Liver (tissue), 3 donors: Measurements from ENCODE around the gene SCAI.

Source experiments
- HNF4A ChIP-seq, 2 donors: conservative IDR thresholded peaks; 2 replicates each; pipeline ENCODE4 v1.6.1; 2016; ENCODE audit warnings: antibody characterized with exemption in 2 of 2, mild to moderate bottlenecking in 2 of 2
- NR2F2 ChIP-seq: IDR thresholded peaks from 2 replicates; pipeline ENCODE4 v1.6.1; 2016; ENCODE audit warnings: antibody characterized with exemption
- RAD21 ChIP-seq, 2 donors: IDR thresholded peaks; 2 replicates each; pipeline ENCODE4 v1.6.1; 2016; ENCODE audit warnings: antibody characterized with exemption in 2 of 2, mild to moderate bottlenecking in 2 of 2
- SP1 ChIP-seq: IDR thresholded peaks from 2 replicates; pipeline ENCODE4 v1.6.1; 2018; ENCODE audit warnings: antibody characterized with exemption, mild to moderate bottlenecking
- TF ChIP-seq, protein P1 (sequence below): fragments of 150-350 bp; IDR thresholded peaks from 2 replicates; pipeline ENCODE4 v1.5.1; 2017; ENCODE audit warnings: improper control_type of control experiment, low read depth, low read length; ENCODE audit not compliant: missing input control
- TF ChIP-seq, protein P2 (sequence below): IDR thresholded peaks from 2 replicates; pipeline ENCODE4 v1.6.1; 2016; ENCODE audit warnings: antibody characterized with exemption
- TF ChIP-seq, protein P3 (sequence below): IDR thresholded peaks from 2 replicates; pipeline ENCODE4 v1.6.1; 2016; ENCODE audit warnings: antibody characterized with exemption, mild to moderate bottlenecking
- TF ChIP-seq, protein P4 (sequence below): IDR thresholded peaks from 2 replicates; pipeline ENCODE4 v1.6.1; 2016; ENCODE audit warnings: antibody characterized with exemption
- donor health status: healthy.
- donor health status: healthy.

DNA sequence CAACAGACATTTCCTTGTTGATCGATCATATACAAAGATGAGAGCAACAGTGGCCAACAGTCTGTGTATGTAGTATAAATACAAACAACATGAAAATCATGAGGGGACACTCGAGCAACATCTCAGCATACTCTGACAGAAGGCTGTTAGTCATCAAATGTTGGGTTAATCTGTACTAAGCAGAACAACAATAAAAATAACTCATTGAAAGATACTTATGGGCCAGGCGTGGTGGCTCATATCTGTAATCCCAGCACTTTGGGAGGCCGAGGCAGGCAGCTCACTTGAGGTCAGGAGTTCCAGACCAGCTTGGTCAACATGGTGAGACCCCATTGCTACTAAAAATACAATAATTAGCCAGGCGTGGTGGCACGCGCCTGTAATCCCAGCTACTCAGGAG, 67.3 kb downstream of the SCAI start:
- TF ChIP-seq, protein P1, sequence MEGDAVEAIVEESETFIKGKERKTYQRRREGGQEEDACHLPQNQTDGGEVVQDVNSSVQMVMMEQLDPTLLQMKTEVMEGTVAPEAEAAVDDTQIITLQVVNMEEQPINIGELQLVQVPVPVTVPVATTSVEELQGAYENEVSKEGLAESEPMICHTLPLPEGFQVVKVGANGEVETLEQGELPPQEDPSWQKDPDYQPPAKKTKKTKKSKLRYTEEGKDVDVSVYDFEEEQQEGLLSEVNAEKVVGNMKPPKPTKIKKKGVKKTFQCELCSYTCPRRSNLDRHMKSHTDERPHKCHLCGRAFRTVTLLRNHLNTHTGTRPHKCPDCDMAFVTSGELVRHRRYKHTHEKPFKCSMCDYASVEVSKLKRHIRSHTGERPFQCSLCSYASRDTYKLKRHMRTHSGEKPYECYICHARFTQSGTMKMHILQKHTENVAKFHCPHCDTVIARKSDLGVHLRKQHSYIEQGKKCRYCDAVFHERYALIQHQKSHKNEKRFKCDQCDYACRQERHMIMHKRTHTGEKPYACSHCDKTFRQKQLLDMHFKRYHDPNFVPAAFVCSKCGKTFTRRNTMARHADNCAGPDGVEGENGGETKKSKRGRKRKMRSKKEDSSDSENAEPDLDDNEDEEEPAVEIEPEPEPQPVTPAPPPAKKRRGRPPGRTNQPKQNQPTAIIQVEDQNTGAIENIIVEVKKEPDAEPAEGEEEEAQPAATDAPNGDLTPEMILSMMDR = no peak
- TF ChIP-seq, protein P2, sequence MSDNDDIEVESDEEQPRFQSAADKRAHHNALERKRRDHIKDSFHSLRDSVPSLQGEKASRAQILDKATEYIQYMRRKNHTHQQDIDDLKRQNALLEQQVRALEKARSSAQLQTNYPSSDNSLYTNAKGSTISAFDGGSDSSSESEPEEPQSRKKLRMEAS = no peak
- TF ChIP-seq, protein P3, sequence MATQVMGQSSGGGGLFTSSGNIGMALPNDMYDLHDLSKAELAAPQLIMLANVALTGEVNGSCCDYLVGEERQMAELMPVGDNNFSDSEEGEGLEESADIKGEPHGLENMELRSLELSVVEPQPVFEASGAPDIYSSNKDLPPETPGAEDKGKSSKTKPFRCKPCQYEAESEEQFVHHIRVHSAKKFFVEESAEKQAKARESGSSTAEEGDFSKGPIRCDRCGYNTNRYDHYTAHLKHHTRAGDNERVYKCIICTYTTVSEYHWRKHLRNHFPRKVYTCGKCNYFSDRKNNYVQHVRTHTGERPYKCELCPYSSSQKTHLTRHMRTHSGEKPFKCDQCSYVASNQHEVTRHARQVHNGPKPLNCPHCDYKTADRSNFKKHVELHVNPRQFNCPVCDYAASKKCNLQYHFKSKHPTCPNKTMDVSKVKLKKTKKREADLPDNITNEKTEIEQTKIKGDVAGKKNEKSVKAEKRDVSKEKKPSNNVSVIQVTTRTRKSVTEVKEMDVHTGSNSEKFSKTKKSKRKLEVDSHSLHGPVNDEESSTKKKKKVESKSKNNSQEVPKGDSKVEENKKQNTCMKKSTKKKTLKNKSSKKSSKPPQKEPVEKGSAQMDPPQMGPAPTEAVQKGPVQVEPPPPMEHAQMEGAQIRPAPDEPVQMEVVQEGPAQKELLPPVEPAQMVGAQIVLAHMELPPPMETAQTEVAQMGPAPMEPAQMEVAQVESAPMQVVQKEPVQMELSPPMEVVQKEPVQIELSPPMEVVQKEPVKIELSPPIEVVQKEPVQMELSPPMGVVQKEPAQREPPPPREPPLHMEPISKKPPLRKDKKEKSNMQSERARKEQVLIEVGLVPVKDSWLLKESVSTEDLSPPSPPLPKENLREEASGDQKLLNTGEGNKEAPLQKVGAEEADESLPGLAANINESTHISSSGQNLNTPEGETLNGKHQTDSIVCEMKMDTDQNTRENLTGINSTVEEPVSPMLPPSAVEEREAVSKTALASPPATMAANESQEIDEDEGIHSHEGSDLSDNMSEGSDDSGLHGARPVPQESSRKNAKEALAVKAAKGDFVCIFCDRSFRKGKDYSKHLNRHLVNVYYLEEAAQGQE = no peak
- no peak for TF ChIP-seq RAD21 (IDR thresholded peaks at IDR 0.05)
- TF ChIP-seq SP1 = no peak
- TF ChIP-seq HNF4A (conservative IDR thresholded peaks at IDR 0.05) = no peak
- TF ChIP-seq, protein P4, sequence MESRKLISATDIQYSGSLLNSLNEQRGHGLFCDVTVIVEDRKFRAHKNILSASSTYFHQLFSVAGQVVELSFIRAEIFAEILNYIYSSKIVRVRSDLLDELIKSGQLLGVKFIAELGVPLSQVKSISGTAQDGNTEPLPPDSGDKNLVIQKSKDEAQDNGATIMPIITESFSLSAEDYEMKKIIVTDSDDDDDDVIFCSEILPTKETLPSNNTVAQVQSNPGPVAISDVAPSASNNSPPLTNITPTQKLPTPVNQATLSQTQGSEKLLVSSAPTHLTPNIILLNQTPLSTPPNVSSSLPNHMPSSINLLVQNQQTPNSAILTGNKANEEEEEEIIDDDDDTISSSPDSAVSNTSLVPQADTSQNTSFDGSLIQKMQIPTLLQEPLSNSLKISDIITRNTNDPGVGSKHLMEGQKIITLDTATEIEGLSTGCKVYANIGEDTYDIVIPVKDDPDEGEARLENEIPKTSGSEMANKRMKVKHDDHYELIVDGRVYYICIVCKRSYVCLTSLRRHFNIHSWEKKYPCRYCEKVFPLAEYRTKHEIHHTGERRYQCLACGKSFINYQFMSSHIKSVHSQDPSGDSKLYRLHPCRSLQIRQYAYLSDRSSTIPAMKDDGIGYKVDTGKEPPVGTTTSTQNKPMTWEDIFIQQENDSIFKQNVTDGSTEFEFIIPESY = no peak
- no peak for TF ChIP-seq NR2F2
